Bronchial epithelial cell (primary cell): ENCODE data around the gene DHCR7. TPM values are rescaled to one million over a fixed set of nuclear protein-coding genes. Genes with fewer than 3 reads are reported as not detected.
A peak's percentile ranks its signal among the peaks of the same experiment; 100 is the strongest.

Experiments used
- DNase-seq: peaks from one replicate; pipeline ENCODE4 v3.0.0-alpha.2; 2010; ENCODE audit warnings: low read depth
- FAIRE-seq: peaks from 2 replicates; lab custom pipeline; 2011; peaks lifted over from hg19 to GRCh38; lab: Jason Lieb, UNC
- H3K27me3 ChIP-seq: 2 replicates; pipeline ENCODE4 v1.5.1; 2011; ENCODE audit warnings: low read length; ENCODE audit not compliant: control insufficient read depth, insufficient read depth
- H3K36me3 ChIP-seq: 2 replicates; pipeline ENCODE4 v1.5.1; 2011; ENCODE audit warnings: low read length; ENCODE audit not compliant: control insufficient read depth, insufficient read depth
- H3K4me3 ChIP-seq: 2 replicates; pipeline ENCODE4 v1.5.1; 2011; ENCODE audit warnings: mild to moderate bottlenecking, low read depth, low read length, control low read depth
- CTCF ChIP-seq: IDR thresholded peaks from 2 replicates; pipeline ENCODE4 v1.5.1; 2011; ENCODE audit warnings: mild to moderate bottlenecking, moderate library complexity, low read length, control low read depth, inconsistent platforms; ENCODE audit not compliant: insufficient read depth, severe bottlenecking
- total RNA-seq: library from RNA; depleted of rRNA; stranded (reverse); fragments of >200 nt; gene quantifications from 2 replicates; pipeline ENCODE4 v1.2.1, GENCODE V29; 2014

The DHCR7 gene
- total RNA-seq, 1 donor from 2014 or later, result 60.3 TPM

GRCh38 chr11:71397961-71398360 lies 50.2 kb downstream of the DHCR7 start:
- FAIRE-seq (no peak), DNase-seq (no peak)
- no peaks in the 10 kb centered on the region for H3K36me3 ChIP-seq
- no peak for TF ChIP-seq CTCF
- H3K27me3 ChIP-seq, result peaks cover 2% of the 10 kb centered on the region
- H3K4me3 ChIP-seq, result no peak overlapping the region

- FAIRE-seq, result no peak
Measured at GRCh38 chr11:71397331-71397860, 50.8 kb downstream of the DHCR7 start.

GRCh38 chr11:71396548-71397123 lies 51.6 kb downstream of the DHCR7 start:
- Histone ChIP-seq H3K4me3 (no peak overlapping the region), H3K36me3 (no peaks in the 10 kb centered on the region), H3K27me3 (peaks cover 5% of the 10 kb centered on the region)
- TF ChIP-seq CTCF, result no peak
- FAIRE-seq (no peak), DNase-seq (no peak)

More at GRCh38 chr11:71397331-71397860, 50.8 kb downstream of the DHCR7 start:
- no peak overlapping the region for H3K4me3 ChIP-seq
- no peaks in the 10 kb centered on the region for H3K36me3 ChIP-seq
- DNase-seq, result no peak
- H3K27me3 ChIP-seq, result peaks cover 5% of the 10 kb centered on the region
- TF ChIP-seq CTCF, result no peak

- no peak for FAIRE-seq
- H3K4me3 ChIP-seq, result no peak overlapping the region
- H3K36me3 ChIP-seq, result no peaks in the 10 kb centered on the region
- DNase-seq, result no peak
- TF ChIP-seq CTCF, result no peak
- peaks cover 10% of the 10 kb centered on the region for H3K27me3 ChIP-seq
Measured at GRCh38 chr11:71395774-71396173, 52.4 kb downstream of the DHCR7 start.

GRCh38 chr11:71395263-71395560 lies 53.0 kb downstream of the DHCR7 start:
- Histone ChIP-seq H3K27me3 (peaks cover 10% of the 10 kb centered on the region), H3K4me3 (no peak overlapping the region), H3K36me3 (no peaks in the 10 kb centered on the region)
- DNase-seq (no peak), FAIRE-seq (peak; percentile 28)
- TF ChIP-seq CTCF, result no peak

- DNase-seq (no peak), FAIRE-seq (peak; percentile 58)
- H3K36me3 ChIP-seq, result no peaks in the 10 kb centered on the region
- H3K4me3 ChIP-seq, result no peak overlapping the region
- peaks cover 10% of the 10 kb centered on the region for H3K27me3 ChIP-seq
- no peak for TF ChIP-seq CTCF
Measured at GRCh38 chr11:71393283-71393682, 54.9 kb downstream of the DHCR7 start.
